Measurements from ENCODE around the gene ALG9.
A peak's percentile ranks its signal among the peaks of the same experiment; 100 is the strongest.

ALG9 gene

DNA sequence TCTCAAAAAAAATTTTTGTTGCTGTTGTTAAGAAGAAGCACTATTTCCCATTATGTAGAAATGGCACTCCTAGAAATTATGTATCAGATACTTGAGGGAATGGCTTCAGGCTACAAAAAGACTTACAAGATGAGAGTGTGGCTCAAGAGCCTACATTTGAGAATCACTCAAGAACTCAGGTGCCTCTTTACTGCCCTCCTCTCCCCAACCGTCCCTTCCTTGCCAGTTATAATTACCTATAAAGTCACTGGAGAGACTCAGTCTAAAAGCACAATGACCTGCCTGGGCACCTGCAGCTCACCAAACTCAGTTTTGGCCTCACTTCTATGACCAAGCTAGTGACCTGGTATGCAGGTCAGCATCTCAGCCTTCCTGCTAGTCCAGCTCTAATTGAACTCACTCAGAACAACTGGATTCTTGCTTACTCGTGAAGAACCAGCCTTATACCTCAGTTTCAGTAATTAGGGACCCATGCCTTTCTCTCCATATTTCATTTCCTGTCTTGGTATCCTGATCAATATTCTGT, 63.3 kb downstream of the ALG9 start:
- no peak overlapping the region for H3K4me3 ChIP-seq (replicated peaks in 1 of 2; ENCODE audit: low read depth in 2 of 2, low read length in 2 of 2)
- no peak for DNase-seq (ENCODE audit: low read depth in 2 of 2)
- TF ChIP-seq, protein P1, sequence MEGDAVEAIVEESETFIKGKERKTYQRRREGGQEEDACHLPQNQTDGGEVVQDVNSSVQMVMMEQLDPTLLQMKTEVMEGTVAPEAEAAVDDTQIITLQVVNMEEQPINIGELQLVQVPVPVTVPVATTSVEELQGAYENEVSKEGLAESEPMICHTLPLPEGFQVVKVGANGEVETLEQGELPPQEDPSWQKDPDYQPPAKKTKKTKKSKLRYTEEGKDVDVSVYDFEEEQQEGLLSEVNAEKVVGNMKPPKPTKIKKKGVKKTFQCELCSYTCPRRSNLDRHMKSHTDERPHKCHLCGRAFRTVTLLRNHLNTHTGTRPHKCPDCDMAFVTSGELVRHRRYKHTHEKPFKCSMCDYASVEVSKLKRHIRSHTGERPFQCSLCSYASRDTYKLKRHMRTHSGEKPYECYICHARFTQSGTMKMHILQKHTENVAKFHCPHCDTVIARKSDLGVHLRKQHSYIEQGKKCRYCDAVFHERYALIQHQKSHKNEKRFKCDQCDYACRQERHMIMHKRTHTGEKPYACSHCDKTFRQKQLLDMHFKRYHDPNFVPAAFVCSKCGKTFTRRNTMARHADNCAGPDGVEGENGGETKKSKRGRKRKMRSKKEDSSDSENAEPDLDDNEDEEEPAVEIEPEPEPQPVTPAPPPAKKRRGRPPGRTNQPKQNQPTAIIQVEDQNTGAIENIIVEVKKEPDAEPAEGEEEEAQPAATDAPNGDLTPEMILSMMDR (IDR thresholded peaks at IDR 0.05; ENCODE audit: low read depth, low read length) = no peak

DNA sequence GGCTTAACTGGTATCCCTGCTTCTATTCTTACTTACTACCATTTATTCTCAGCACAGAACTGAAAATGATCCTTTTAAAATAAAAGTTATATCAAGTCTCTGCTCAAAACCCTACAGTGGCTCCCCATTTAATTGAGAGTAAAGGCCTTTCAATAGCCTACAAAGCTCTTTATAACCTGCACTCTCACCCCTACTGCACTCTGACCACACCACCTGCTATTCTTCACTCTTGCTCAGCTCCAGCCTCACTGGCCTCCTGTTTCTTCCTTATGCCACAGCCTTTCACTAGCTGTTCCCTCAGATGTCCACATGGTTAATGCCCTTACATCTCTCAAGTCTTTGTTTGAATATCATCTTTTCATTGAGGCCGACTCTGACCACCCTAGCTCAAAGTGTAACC, 64.3 kb downstream of the ALG9 start:
- TF ChIP-seq, protein P1 (IDR thresholded peaks at IDR 0.05; ENCODE audit: low read depth, low read length) = no peak
- H3K4me3 ChIP-seq (replicated peaks in 1 of 2; ENCODE audit: low read depth in 2 of 2, low read length in 2 of 2) = no peak overlapping the region
- no peak for DNase-seq (ENCODE audit: low read depth in 2 of 2)

DNA sequence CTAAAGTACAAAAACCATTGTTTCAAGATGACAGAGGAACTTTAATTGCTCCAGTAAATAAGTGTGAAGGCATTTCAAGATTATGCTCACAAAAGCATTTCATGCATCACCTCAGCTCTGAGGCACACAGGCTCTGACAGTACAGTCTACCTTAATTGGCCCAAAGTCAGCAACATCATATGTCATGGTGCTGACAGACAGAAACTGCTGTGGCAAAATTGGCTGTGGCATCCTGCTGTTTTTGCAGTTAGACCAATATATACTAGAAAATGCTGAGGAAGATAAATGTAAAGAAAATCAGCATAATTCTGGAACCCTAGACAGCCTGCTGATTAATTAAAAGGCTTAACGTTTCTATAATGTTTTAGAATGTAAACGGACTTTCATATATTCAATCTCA, 70.2 kb downstream of the ALG9 start:
- DNase-seq (ENCODE audit: low read depth in 2 of 2) = no peak
- TF ChIP-seq, protein P1 (IDR thresholded peaks at IDR 0.05; ENCODE audit: low read depth, low read length) = no peak
- no peak overlapping the region for H3K4me3 ChIP-seq (replicated peaks in 1 of 2; ENCODE audit: low read depth in 2 of 2, low read length in 2 of 2)

DNA sequence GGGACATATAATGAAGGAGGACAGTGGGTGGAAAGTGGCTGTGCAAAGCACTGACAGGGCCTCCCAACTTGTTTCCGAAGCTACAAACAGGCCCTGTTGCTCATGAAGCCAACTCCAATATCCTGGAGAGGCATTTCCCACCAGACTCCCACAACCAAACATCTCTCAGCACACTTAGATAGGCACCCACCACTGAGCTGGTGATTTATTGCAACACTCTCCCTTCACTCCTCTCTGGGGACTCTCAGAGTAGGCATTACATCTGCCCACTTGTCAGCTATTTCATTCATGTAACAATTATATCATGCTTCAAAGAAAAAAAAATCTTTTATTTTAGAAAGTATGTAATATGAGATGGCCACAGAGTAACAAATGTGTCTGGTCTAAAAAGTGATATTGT, 73.1 kb downstream of the ALG9 start:
- H3K4me3 ChIP-seq (replicated peaks in 1 of 2; ENCODE audit: low read depth in 2 of 2, low read length in 2 of 2) = no peak overlapping the region
- no peak for DNase-seq (ENCODE audit: low read depth in 2 of 2)
- TF ChIP-seq, protein P1 (IDR thresholded peaks at IDR 0.05; ENCODE audit: low read depth, low read length) = no peak

DNA sequence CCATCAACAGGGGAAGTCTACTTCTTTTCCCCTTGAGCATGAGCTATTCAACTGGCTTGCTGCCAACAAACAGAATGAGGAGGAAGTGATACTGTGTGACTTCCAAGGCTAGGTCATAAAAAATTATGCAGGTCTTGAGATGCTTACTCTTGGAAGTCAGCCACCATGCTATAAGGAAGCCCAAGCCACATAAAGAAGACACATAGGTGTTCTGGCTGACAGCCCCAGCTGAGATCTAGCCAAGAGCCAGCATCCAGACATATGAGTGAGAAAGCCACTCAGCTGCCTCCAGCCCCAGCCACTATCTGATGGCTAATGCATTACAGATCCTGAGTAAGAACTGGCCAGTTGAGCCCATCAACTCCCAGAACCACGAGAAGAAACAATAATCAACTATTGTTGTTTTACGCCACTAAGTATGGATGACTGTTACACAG, 74.2 kb downstream of the ALG9 start:
- TF ChIP-seq, protein P1 (IDR thresholded peaks at IDR 0.05; ENCODE audit: low read depth, low read length) = no peak
- DNase-seq (ENCODE audit: low read depth in 2 of 2) = peak; percentile 54 to 68
- H3K4me3 ChIP-seq (replicated peaks in 1 of 2; ENCODE audit: low read depth in 2 of 2, low read length in 2 of 2) = no peak overlapping the region

DNA sequence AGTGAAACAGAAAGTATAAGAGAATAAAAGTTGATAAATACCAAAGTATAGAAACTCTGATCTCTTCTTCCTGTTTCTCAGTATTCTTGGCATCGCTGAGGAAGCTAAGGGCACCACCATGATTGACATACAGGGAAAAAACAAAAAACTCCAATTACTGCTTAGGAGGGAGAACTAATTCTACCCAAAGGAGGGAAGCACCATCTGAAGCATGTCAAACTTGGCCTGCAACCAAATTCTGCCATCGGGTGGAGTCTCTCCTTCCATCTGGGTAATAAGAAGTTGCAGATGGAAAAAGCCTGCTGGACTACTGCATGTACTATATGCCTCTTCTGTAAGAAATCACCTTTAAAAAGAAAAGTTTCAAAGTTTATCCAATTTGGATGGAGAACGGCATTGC, 74.7 kb downstream of the ALG9 start:
- no peak for DNase-seq (ENCODE audit: low read depth in 2 of 2)
- TF ChIP-seq, protein P1 (IDR thresholded peaks at IDR 0.05; ENCODE audit: low read depth, low read length) = no peak
- H3K4me3 ChIP-seq (replicated peaks in 1 of 2; ENCODE audit: low read depth in 2 of 2, low read length in 2 of 2) = no peak overlapping the region
